Caco-2 (cell line): ENCODE data around the gene STUM. TPM values are rescaled to one million over a fixed set of nuclear protein-coding genes. Genes with fewer than 3 reads are reported as not detected.

Source experiments
- BruUV-seq: library from RNA; stranded (reverse); fragments of 400-500 nt; replicated peaks from 2 replicates; lab custom pipeline; 2021; lab: Mats Ljungman, UMichigan
- CTCF ChIA-PET: fragments of 300-600 bp; sonication (Branson Sonifier 250); formaldehyde crosslinking; loops from one replicate; lab custom pipeline; 2022; ENCODE audit warnings: antibody characterized with exemption; lab: Charles Lee
- POLR2A ChIA-PET: fragments of 300-600 bp; sonication (Branson Sonifier 250); formaldehyde crosslinking; loops from one replicate; lab custom pipeline; 2022; ENCODE audit warnings: antibody characterized with exemption; lab: Charles Lee
- DNase-seq, 2 experiments: peaks; one replicate each; pipeline versions ENCODE4 v3.0.0 to v3.0.0-alpha.2; 2020 to 2022
- H3K27me3 ChIP-seq: replicated peaks from 2 replicates; pipeline ENCODE4 v1.6.0; 2011; ENCODE audit warnings: low read length; ENCODE audit not compliant: control insufficient read depth, insufficient read depth
- H3K36me3 ChIP-seq: 2 replicates; pipeline ENCODE4 v1.5.1; 2011; ENCODE audit warnings: low read length; ENCODE audit not compliant: control insufficient read depth, insufficient read depth
- H3K4me1 ChIP-seq: fragments of 250-450 bp; sonication (Bioruptor Pico); 2 replicates; pipeline ENCODE4 v1.5.1; 2020; ENCODE audit warnings: mild to moderate bottlenecking
- H3K4me3 ChIP-seq: 2 replicates; pipeline ENCODE4 v1.5.1; 2011; ENCODE audit warnings: low read depth, mild to moderate bottlenecking, control low read depth, low read length
- H3K9me3 ChIP-seq: fragments of 250-450 bp; sonication (Bioruptor Pico); 2 replicates; pipeline ENCODE4 v1.5.1; 2020; ENCODE audit warnings: mild to moderate bottlenecking, moderate library complexity
- H3K27ac Mint-ChIP-seq: one replicate; pipeline ENCODE4 v1.8.0; 2022; ENCODE audit warnings: mixed read lengths; ENCODE audit not compliant: unreplicated experiment
- H3K27me3 Mint-ChIP-seq: one replicate; pipeline ENCODE4 v1.8.0; 2022; ENCODE audit warnings: mixed read lengths; ENCODE audit not compliant: insufficient read depth, unreplicated experiment
- H3K36me3 Mint-ChIP-seq: one replicate; pipeline ENCODE4 v1.8.0; 2022; ENCODE audit warnings: mild to moderate bottlenecking, mixed read lengths; ENCODE audit not compliant: insufficient read depth, unreplicated experiment
- H3K4me1 Mint-ChIP-seq: one replicate; pipeline ENCODE4 v1.8.0; 2022; ENCODE audit warnings: low read depth, mixed read lengths; ENCODE audit not compliant: unreplicated experiment
- H3K4me3 Mint-ChIP-seq: one replicate; pipeline ENCODE4 v1.8.0; 2022; ENCODE audit warnings: mild to moderate bottlenecking, moderate library complexity, mixed read lengths; ENCODE audit not compliant: unreplicated experiment
- H3K9me3 Mint-ChIP-seq: one replicate; pipeline ENCODE4 v1.8.0; 2022; ENCODE audit warnings: mixed read lengths; ENCODE audit not compliant: unreplicated experiment
- intact Hi-C: fragments of 100-400 bp; cut with micrococcal nuclease; formaldehyde crosslinking; loops from one replicate; pipeline ENCODE4 v1.10.0; 2022; ENCODE audit not compliant: unreplicated experiment
- total RNA-seq: library from RNA; stranded (reverse); gene quantifications from 2 replicates; pipeline ENCODE4 v1.2.3, GENCODE V29; 2022
- TF ChIP-seq, protein P1 (sequence below), 2 experiments: fragments of 200-600 bp in 1 of 2; IDR thresholded peaks; 1 replicate in 1 of 2; 2 replicates in 1 of 2; pipeline versions ENCODE4 v1.5.1 to v1.8.0; 2011 to 2022; ENCODE audit warnings: antibody characterized with exemption in 1 of 2, control low read depth in 1 of 2, inconsistent platforms in 1 of 2, low read depth in 1 of 2, low read length in 1 of 2, mild to moderate bottlenecking in 1 of 2, moderate library complexity in 1 of 2; ENCODE audit not compliant: insufficient read depth in 1 of 2, severe bottlenecking in 1 of 2, unreplicated experiment in 1 of 2

Gene STUM
- total RNA-seq, 1 experiment from 2014 or later: 1.7 TPM

DNA sequence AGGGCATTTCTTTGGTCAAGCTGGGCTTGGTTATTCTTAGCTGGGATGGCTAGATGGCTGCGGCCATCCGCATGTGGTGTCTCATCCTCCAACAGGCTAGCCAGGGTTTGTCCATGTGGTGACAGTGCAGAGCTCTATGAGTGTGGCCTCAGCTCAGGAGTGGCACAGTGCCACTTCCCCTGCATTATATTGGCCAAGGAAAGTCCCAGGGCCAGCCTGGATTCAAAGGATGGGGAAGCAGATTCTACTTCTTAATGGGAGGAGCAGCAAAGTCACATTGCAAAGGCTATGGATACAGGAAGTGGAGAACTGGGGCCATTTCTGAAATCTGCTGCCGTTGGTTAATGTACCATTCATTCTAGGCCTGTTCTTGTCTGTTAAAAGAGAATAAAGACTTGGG, 34.4 kb downstream of the STUM start:
- no peaks in the 10 kb centered on the region for H3K9me3 ChIP-seq
- DNase-seq: no peak
- no peaks in the 10 kb centered on the region for H3K36me3 Mint-ChIP-seq
- no peaks in the 10 kb centered on the region for H3K4me1 Mint-ChIP-seq
- no peak overlapping the region for H3K27ac Mint-ChIP-seq
- no peaks in the 10 kb centered on the region for H3K27me3 ChIP-seq
- POLR2A ChIA-PET: no interaction called here
- no peak overlapping the region for H3K4me3 ChIP-seq
- no peaks in the 10 kb centered on the region for H3K27me3 Mint-ChIP-seq
- intact Hi-C loops: no loop called here
- no peaks in the 10 kb centered on the region for H3K36me3 ChIP-seq
- no TSS peak for BruUV-seq
- H3K9me3 Mint-ChIP-seq: no peaks in the 10 kb centered on the region
- CTCF ChIA-PET: no interaction called here
- H3K4me1 ChIP-seq: no peaks in the 10 kb centered on the region
- H3K4me3 Mint-ChIP-seq: no peak overlapping the region
- TF ChIP-seq, protein P1, sequence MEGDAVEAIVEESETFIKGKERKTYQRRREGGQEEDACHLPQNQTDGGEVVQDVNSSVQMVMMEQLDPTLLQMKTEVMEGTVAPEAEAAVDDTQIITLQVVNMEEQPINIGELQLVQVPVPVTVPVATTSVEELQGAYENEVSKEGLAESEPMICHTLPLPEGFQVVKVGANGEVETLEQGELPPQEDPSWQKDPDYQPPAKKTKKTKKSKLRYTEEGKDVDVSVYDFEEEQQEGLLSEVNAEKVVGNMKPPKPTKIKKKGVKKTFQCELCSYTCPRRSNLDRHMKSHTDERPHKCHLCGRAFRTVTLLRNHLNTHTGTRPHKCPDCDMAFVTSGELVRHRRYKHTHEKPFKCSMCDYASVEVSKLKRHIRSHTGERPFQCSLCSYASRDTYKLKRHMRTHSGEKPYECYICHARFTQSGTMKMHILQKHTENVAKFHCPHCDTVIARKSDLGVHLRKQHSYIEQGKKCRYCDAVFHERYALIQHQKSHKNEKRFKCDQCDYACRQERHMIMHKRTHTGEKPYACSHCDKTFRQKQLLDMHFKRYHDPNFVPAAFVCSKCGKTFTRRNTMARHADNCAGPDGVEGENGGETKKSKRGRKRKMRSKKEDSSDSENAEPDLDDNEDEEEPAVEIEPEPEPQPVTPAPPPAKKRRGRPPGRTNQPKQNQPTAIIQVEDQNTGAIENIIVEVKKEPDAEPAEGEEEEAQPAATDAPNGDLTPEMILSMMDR (IDR thresholded peaks at IDR 0.05; ENCODE audit: insufficient read depth in 1 of 2, low read depth in 1 of 2, low read length in 1 of 2, severe bottlenecking in 1 of 2, unreplicated experiment in 1 of 2): no peak

DNA sequence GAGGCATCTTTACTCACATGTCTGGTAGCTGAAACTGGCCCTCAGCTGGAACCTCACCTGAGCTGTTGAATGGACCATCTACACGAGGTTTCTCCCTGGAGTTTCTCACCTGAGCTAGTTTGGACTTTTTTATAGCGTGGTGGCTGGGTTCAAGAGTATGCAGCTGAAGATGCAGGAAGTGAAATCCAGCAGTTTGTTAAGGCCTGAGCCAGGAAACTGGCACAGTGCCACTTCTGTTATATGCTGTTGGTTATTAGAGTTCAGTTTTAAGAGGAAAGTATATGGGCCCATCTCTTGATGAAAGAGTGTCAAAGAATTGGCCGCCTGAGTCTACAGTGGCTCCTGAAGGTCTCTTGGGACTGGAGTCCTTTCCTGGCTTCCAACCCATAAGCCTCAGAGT, 35.6 kb downstream of the STUM start:
- TF ChIP-seq, protein P1 (IDR thresholded peaks at IDR 0.05; ENCODE audit: insufficient read depth in 1 of 2, low read depth in 1 of 2, low read length in 1 of 2, severe bottlenecking in 1 of 2, unreplicated experiment in 1 of 2): no peak
- Histone ChIP-seq H3K27me3 (no peaks in the 10 kb centered on the region), H3K9me3 (no peaks in the 10 kb centered on the region), H3K4me1 (no peaks in the 10 kb centered on the region), H3K4me3 (no peak overlapping the region), H3K36me3 (no peaks in the 10 kb centered on the region)
- no TSS peak for BruUV-seq
- ChIA-PET POLR2A (no interaction called here), CTCF (no interaction called here)
- no peaks in the 10 kb centered on the region for H3K9me3 Mint-ChIP-seq
- no peaks in the 10 kb centered on the region for H3K4me1 Mint-ChIP-seq
- H3K36me3 Mint-ChIP-seq: no peaks in the 10 kb centered on the region
- intact Hi-C loops: no loop called here
- no peak overlapping the region for H3K27ac Mint-ChIP-seq
- DNase-seq: no peak
- no peaks in the 10 kb centered on the region for H3K27me3 Mint-ChIP-seq
- H3K4me3 Mint-ChIP-seq: no peak overlapping the region

DNA sequence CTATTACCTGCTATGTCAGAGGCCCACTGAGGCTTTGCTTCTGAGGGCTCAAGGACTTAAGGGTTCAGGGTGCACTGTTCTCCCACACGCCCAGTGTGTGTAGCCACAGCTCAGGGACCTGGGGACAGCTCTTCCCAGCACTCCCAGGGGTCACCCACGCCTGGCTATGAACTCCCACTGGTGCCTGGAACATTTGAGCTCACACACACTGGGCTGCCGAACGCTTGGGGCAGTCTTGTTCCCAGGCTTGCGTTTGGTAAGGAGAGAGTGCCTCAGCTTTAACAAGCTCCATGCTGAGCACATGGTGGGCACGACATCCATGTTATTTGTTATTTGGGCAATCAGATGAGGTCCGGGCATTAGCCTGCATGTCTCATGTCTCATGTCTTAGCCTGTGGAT, 37.6 kb downstream of the STUM start:
- no TSS peak for BruUV-seq
- Histone ChIP-seq H3K27me3 (no peaks in the 10 kb centered on the region), H3K4me3 (no peak overlapping the region), H3K36me3 (no peaks in the 10 kb centered on the region), H3K4me1 (no peaks in the 10 kb centered on the region), H3K9me3 (no peaks in the 10 kb centered on the region)
- H3K27me3 Mint-ChIP-seq: no peaks in the 10 kb centered on the region
- DNase-seq: no peak
- POLR2A ChIA-PET: no interaction called here
- no peaks in the 10 kb centered on the region for H3K36me3 Mint-ChIP-seq
- no peaks in the 10 kb centered on the region for H3K4me1 Mint-ChIP-seq
- H3K4me3 Mint-ChIP-seq: no peak overlapping the region
- TF ChIP-seq, protein P1 (IDR thresholded peaks at IDR 0.05; ENCODE audit: insufficient read depth in 1 of 2, low read depth in 1 of 2, low read length in 1 of 2, severe bottlenecking in 1 of 2, unreplicated experiment in 1 of 2): no peak
- H3K27ac Mint-ChIP-seq: no peak overlapping the region
- intact Hi-C loops: no loop called here
- H3K9me3 Mint-ChIP-seq: no peaks in the 10 kb centered on the region
- CTCF ChIA-PET: no interaction called here
